H9 (cell line): ENCODE measurements around the gene SPATA25. TPM values are rescaled to one million over a fixed set of nuclear protein-coding genes. Genes with fewer than 3 reads are reported as not detected.

Experiments
- DNase-seq: peaks from one replicate; pipeline ENCODE4 v3.0.0-alpha.2; 2017
- H2AFZ ChIP-seq: one replicate; pipeline ENCODE4 v1.6.1; 2013; ENCODE audit warnings: mild to moderate bottlenecking, low read length, control low read depth, moderate library complexity
- H2AK5ac ChIP-seq: 2 replicates; pipeline ENCODE4 v1.6.1; 2013; ENCODE audit warnings: low read length, control low read depth, mixed read lengths; ENCODE audit not compliant: insufficient read length
- H2BK120ac ChIP-seq: one replicate; pipeline ENCODE4 v1.6.1; 2013; ENCODE audit warnings: low read depth, mild to moderate bottlenecking, low read length, control low read depth, inconsistent platforms; ENCODE audit not compliant: poor library complexity, severe bottlenecking
- H2BK12ac ChIP-seq: 2 replicates; pipeline ENCODE4 v1.6.1; 2013; ENCODE audit warnings: low read length, control low read depth, mixed read lengths, low read depth; ENCODE audit not compliant: insufficient read length
- H2BK15ac ChIP-seq: 2 replicates; pipeline ENCODE4 v1.6.1; 2013; ENCODE audit warnings: low read depth, low read length, control low read depth
- H2BK20ac ChIP-seq: one replicate; pipeline ENCODE4 v1.6.1; 2013; ENCODE audit warnings: low read depth, mild to moderate bottlenecking, low read length, control low read depth, inconsistent platforms; ENCODE audit not compliant: poor library complexity, severe bottlenecking
- H2BK5ac ChIP-seq: 2 replicates; pipeline ENCODE4 v1.6.1; 2013; ENCODE audit warnings: low read length, control low read depth, mixed read lengths; ENCODE audit not compliant: insufficient read length
- H3K14ac ChIP-seq: 2 replicates; pipeline ENCODE4 v1.6.1; 2013; ENCODE audit warnings: low read length, control low read depth; ENCODE audit not compliant: insufficient read depth
- H3K18ac ChIP-seq: 2 replicates; pipeline ENCODE4 v1.6.1; 2013; ENCODE audit warnings: low read depth, mild to moderate bottlenecking, mixed read lengths, low read length, control low read depth; ENCODE audit not compliant: insufficient read length
- H3K23ac ChIP-seq: 2 replicates; pipeline ENCODE4 v1.6.1; 2013; ENCODE audit warnings: low read length, control low read depth, mixed read lengths, low read depth; ENCODE audit not compliant: insufficient read length
- H3K23me2 ChIP-seq: 2 replicates; pipeline ENCODE4 v1.6.1; 2013; ENCODE audit warnings: low read depth, mild to moderate bottlenecking, mixed read lengths, low read length, control low read depth; ENCODE audit not compliant: insufficient read length, poor library complexity, severe bottlenecking
- H3K27ac ChIP-seq: 2 replicates; pipeline ENCODE4 v1.5.1; 2013; ENCODE audit warnings: low read length, control low read depth, mixed read lengths, low read depth; ENCODE audit not compliant: insufficient read length
- H3K27me3 ChIP-seq: 2 replicates; pipeline ENCODE4 v1.6.1; 2013; ENCODE audit warnings: low read length, control low read depth, inconsistent platforms; ENCODE audit not compliant: insufficient read depth
- H3K4ac ChIP-seq: 2 replicates; pipeline ENCODE4 v1.6.1; 2013; ENCODE audit warnings: low read depth, mild to moderate bottlenecking, control low read depth, inconsistent platforms, low read length, moderate library complexity
- H3K4me1 ChIP-seq: 2 replicates; pipeline ENCODE4 v1.6.1; 2013; ENCODE audit warnings: low read length, control low read depth, inconsistent platforms; ENCODE audit not compliant: insufficient read depth
- H3K4me2 ChIP-seq: 2 replicates; pipeline ENCODE4 v1.6.1; 2013; ENCODE audit warnings: low read length, control low read depth, mixed read lengths; ENCODE audit not compliant: insufficient read length, insufficient read depth
- H3K56ac ChIP-seq: 2 replicates; pipeline ENCODE4 v1.6.1; 2013; ENCODE audit warnings: low read depth, mild to moderate bottlenecking, mixed read lengths, low read length, control low read depth; ENCODE audit not compliant: insufficient read length
- H3K79me1 ChIP-seq: 2 replicates; pipeline ENCODE4 v1.6.1; 2013; ENCODE audit warnings: low read depth, mild to moderate bottlenecking, moderate library complexity, low read length, control low read depth, inconsistent platforms; ENCODE audit not compliant: insufficient read depth, poor library complexity, severe bottlenecking
- H3K79me2 ChIP-seq: 2 replicates; pipeline ENCODE4 v1.6.1; 2013; ENCODE audit warnings: low read length, control low read depth, inconsistent platforms; ENCODE audit not compliant: insufficient read depth
- H3K9ac ChIP-seq: 2 replicates; pipeline ENCODE4 v1.6.1; 2013; ENCODE audit warnings: low read length, control low read depth, mixed read lengths; ENCODE audit not compliant: insufficient read length; ENCODE audit errors: extremely low read depth
- H3K9me3 ChIP-seq: one replicate; pipeline ENCODE4 v1.6.1; 2013; ENCODE audit warnings: low read depth, low read length, inconsistent platforms; ENCODE audit not compliant: control insufficient read depth
- H3T11ph ChIP-seq: one replicate; pipeline ENCODE4 v1.6.1; 2013; ENCODE audit warnings: mild to moderate bottlenecking, low read length, control low read depth, inconsistent platforms
- H4K20me1 ChIP-seq: one replicate; pipeline ENCODE4 v1.6.1; 2013; ENCODE audit not compliant: control insufficient read depth, insufficient read length, insufficient read depth
- H4K5ac ChIP-seq: 2 replicates; pipeline ENCODE4 v1.6.1; 2013; ENCODE audit warnings: low read depth, mild to moderate bottlenecking, mixed read lengths, low read length, control low read depth; ENCODE audit not compliant: insufficient read length
- H4K8ac ChIP-seq: replicated peaks from 2 replicates; pipeline ENCODE4 v1.6.1; 2013; ENCODE audit warnings: low read length, control low read depth, mixed read lengths, low read depth; ENCODE audit not compliant: insufficient read length
- H4K91ac ChIP-seq: 2 replicates; pipeline ENCODE4 v1.6.1; 2013; ENCODE audit warnings: low read depth, mild to moderate bottlenecking, moderate library complexity, mixed read lengths, low read length, control low read depth; ENCODE audit not compliant: insufficient read length
- H3K27ac Mint-ChIP-seq, 3 experiments: 2 replicates in 2 of 3; 3 replicates in 1 of 3; pipeline ENCODE4 v1.8.0; 2020 to 2021; ENCODE audit warnings: mixed read lengths in 3 of 3, mild to moderate bottlenecking in 1 of 3, moderate library complexity in 1 of 3
- H3K27me3 Mint-ChIP-seq: 2 replicates; pipeline ENCODE4 v1.8.0; 2021; ENCODE audit warnings: low read depth, mild to moderate bottlenecking, moderate library complexity, mixed read lengths
- H3K36me3 Mint-ChIP-seq, 3 experiments: 2 replicates in 2 of 3; 3 replicates in 1 of 3; pipeline ENCODE4 v1.8.0; 2020 to 2021; ENCODE audit warnings: low read depth in 3 of 3, mixed read lengths in 3 of 3; ENCODE audit not compliant: insufficient read depth in 1 of 3
- H3K4me1 Mint-ChIP-seq, 2 experiments: 2 replicates each; pipeline ENCODE4 v1.8.0; 2020; ENCODE audit warnings: mixed read lengths in 2 of 2
- H3K4me3 Mint-ChIP-seq, 2 experiments: 2 replicates in 1 of 2; 3 replicates in 1 of 2; pipeline ENCODE4 v1.8.0; 2020 to 2021; ENCODE audit warnings: mild to moderate bottlenecking in 2 of 2, mixed read lengths in 2 of 2, moderate library complexity in 1 of 2
- H3K9me3 Mint-ChIP-seq, 2 experiments: 2 replicates in 1 of 2; 3 replicates in 1 of 2; pipeline ENCODE4 v1.8.0; 2020; ENCODE audit warnings: mild to moderate bottlenecking in 2 of 2, mixed read lengths in 2 of 2, moderate library complexity in 1 of 2
- CTCF ChIP-seq: fragments of 200-600 bp; sonication (generic); conservative IDR thresholded peaks from 3 replicates; pipeline ENCODE4 v1.8.0; 2021; ENCODE audit warnings: antibody characterized with exemption, mild to moderate bottlenecking
- WGBS: extraction: QIAGEN DNeasy Blood & Tissue Kit; methylation state at CpG from one replicate; pipeline ENCODE4 v1.1.7; 2013; ENCODE audit warnings: missing lambda C conversion rate, low lambda C conversion rate, mixed read lengths; ENCODE audit not compliant: insufficient read length; ENCODE audit errors: extremely low coverage; 5-methylcytosine and 5-hydroxymethylcytosine counted together
- total RNA-seq: library from RNA; stranded (reverse); gene quantifications from 2 replicates; pipeline ENCODE4 v1.2.1, GENCODE V29; 2021

Gene SPATA25
- total RNA-seq, 1 experiment from 2014 or later, result 2.4 TPM

- H3K9ac ChIP-seq, result no peak overlapping the region
- H2BK120ac ChIP-seq, result no peak overlapping the region
- Mint-ChIP-seq H3K4me1 (peaks cover 6 to 16% of the 10 kb centered on the region in 2 experiments), H3K4me3 (peak overlapping the region; percentile 81 to 92), H3K27ac (no peak overlapping the region; a peak in 1 of 7 replicates), H3K9me3 (no peaks in the 10 kb centered on the region), H3K27me3 (no peaks in the 10 kb centered on the region), H3K36me3 (peaks cover 16 to 22% (median 22%) of the 10 kb centered on the region in 3 experiments; a peak in 6 of 7 replicates)
- no peak overlapping the region for H3K14ac ChIP-seq
- no peaks in the 10 kb centered on the region for H3K9me3 ChIP-seq
- no peaks in the 10 kb centered on the region for H3K79me1 ChIP-seq
- H3K4ac ChIP-seq, result no peak overlapping the region
- no peak overlapping the region for H2BK20ac ChIP-seq
- TF ChIP-seq CTCF, result no peak
- no peak overlapping the region for H3K56ac ChIP-seq
- H2BK12ac ChIP-seq, result no peak overlapping the region
- H4K91ac ChIP-seq, result no peak overlapping the region
- H2AFZ ChIP-seq, result no peak overlapping the region
- no peak overlapping the region for H3K27ac ChIP-seq
- no peak overlapping the region for H3T11ph ChIP-seq
- no peak overlapping the region for H3K23ac ChIP-seq
- no peak overlapping the region for H2AK5ac ChIP-seq
- no CpG with 5 or more reads among the region's 4 CpGs for WGBS
- no peak overlapping the region for H2BK15ac ChIP-seq
- no peaks in the 10 kb centered on the region for H3K4me1 ChIP-seq
- no peaks in the 10 kb centered on the region for H3K27me3 ChIP-seq
- H3K18ac ChIP-seq, result peak overlapping the region; percentile 54
- no peaks in the 10 kb centered on the region for H4K20me1 ChIP-seq
- no peak for DNase-seq
- H3K79me2 ChIP-seq, result no peaks in the 10 kb centered on the region
- peak overlapping the region; percentile 91 for H3K4me2 ChIP-seq
- H4K5ac ChIP-seq, result no peak overlapping the region
- H2BK5ac ChIP-seq, result no peak overlapping the region
- no peak overlapping the region for H4K8ac ChIP-seq
- peaks cover 16% of the 10 kb centered on the region for H3K23me2 ChIP-seq
Measured at GRCh38 chr20:45912344-45912682, 24.9 kb upstream of the SPATA25 start.
